Right lobe of liver (tissue), 6 donors: Measurements from ENCODE around the gene RORC. TPM values are rescaled to one million over a fixed set of nuclear protein-coding genes. Genes with fewer than 3 reads are reported as not detected.

Experiments
- ATAC-seq, 4 donors: fragments of 200-7000 bp; cut with Tn5 transposase; one replicate each; pipeline ENCODE4 v1.9.1; 2020; ENCODE audit warnings: mild to moderate bottlenecking in 4 of 4, moderate library complexity in 4 of 4
- DNase-seq, 3 donors: peaks; one replicate each; pipeline ENCODE4 v3.0.0-alpha.2; 2020
- H3K27ac ChIP-seq, 3 donors: fragments of 200-600 bp; one replicate each; pipeline ENCODE4 v1.8.0; 2022
- H3K27me3 ChIP-seq, 2 donors: fragments of 200-600 bp; one replicate each; pipeline ENCODE4 v1.8.0; 2022
- H3K36me3 ChIP-seq, 4 donors: fragments of 200-600 bp; sonication (generic) in 1 of 4; one replicate each; pipeline versions ENCODE4 v1.5.1 to v1.8.0; 2017 to 2022; ENCODE audit warnings: control low read depth in 1 of 4
- H3K4me1 ChIP-seq, 4 donors: fragments of 200-600 bp; sonication (generic) in 1 of 4; one replicate each; pipeline versions ENCODE4 v1.5.1 to v1.8.0; 2017 to 2022; ENCODE audit warnings: control low read depth in 1 of 4
- H3K4me3 ChIP-seq, 3 donors: fragments of 200-600 bp; one replicate each; pipeline ENCODE4 v1.8.0; 2022
- H3K9me3 ChIP-seq, 4 donors: fragments of 200-600 bp; sonication (generic) in 1 of 4; one replicate each; pipeline versions ENCODE4 v1.5.1 to v1.8.0; 2017 to 2022; ENCODE audit warnings: control low read depth in 1 of 4
- POLR2A ChIP-seq: fragments of 450-650 bp; IDR thresholded peaks from one replicate; pipeline ENCODE4 v1.6.1; 2017; ENCODE audit warnings: antibody characterized with exemption, mild to moderate bottlenecking
- WGBS: methylation state at CpG from one replicate; pipeline ENCODE4 v1.1.6; 2018; ENCODE audit warnings: low coverage, low lambda C conversion rate; ENCODE audit not compliant: insufficient coverage; ENCODE audit errors: missing lambda C conversion rate; 5-methylcytosine and 5-hydroxymethylcytosine counted together
- intact Hi-C, 2 donors: fragments of 100-400 bp; cut with DNase I; formaldehyde crosslinking; loops; one replicate each; pipeline versions ENCODE4 v1.11.2 to v1.14.1; 2022
- small RNA-seq, 2 experiments: library from RNA; depleted of rRNA; stranded (forward); fragments of <200 nt; gene quantifications; one replicate each; pipeline ENCODE3, GENCODE V24; 2016
- total RNA-seq, 6 experiments: library from RNA; depleted of rRNA in 2 of 6; stranded (reverse); fragments of >200 nt in 2 of 6; fragmentation: NEBNext Ultra II Directional in 3 of 6; extraction: Animal tissue kit (Norgen Biotek cat#: 25700) in 3 of 6; gene quantifications; one replicate each; pipeline versions ENCODE4 v1.1.0 to v1.2.4, GENCODE V29; 2016 to 2023
- TF ChIP-seq, protein P1 (sequence below), 4 donors: fragments of 200-600 bp in 3 of 4; fragments of 450-650 bp in 1 of 4; IDR thresholded peaks; one replicate each; pipeline versions ENCODE4 v1.5.1 to v1.8.0; 2016 to 2022; ENCODE audit warnings: antibody characterized with exemption in 4 of 4, mild to moderate bottlenecking in 2 of 4
- donor health status: DM: no; HTN: yes; CAD: no.
- donor health status: DM: no; HTN: no; CAD: no.
- donor health status: DM: no; HTN: no; CAD: no.
- donor health status: DM: no; HTN: yes; CAD: no.
- donor health status: DM: no; HTN: yes; CAD: no.

RORC gene
- total RNA-seq, 6 experiments from 2014 or later = 13.3 to 33.9 (median 21.5) TPM

GRCh38 chr1:151760597-151761385 lies 70.8 kb downstream of the RORC start:
- DNase-seq (no peak), ATAC-seq (no peak)
- peaks cover 0 to 17% (median 4%) of the 10 kb centered on the region in 4 donors for H3K4me1 ChIP-seq
- TF ChIP-seq POLR2A = no peak
- TF ChIP-seq, protein P1, sequence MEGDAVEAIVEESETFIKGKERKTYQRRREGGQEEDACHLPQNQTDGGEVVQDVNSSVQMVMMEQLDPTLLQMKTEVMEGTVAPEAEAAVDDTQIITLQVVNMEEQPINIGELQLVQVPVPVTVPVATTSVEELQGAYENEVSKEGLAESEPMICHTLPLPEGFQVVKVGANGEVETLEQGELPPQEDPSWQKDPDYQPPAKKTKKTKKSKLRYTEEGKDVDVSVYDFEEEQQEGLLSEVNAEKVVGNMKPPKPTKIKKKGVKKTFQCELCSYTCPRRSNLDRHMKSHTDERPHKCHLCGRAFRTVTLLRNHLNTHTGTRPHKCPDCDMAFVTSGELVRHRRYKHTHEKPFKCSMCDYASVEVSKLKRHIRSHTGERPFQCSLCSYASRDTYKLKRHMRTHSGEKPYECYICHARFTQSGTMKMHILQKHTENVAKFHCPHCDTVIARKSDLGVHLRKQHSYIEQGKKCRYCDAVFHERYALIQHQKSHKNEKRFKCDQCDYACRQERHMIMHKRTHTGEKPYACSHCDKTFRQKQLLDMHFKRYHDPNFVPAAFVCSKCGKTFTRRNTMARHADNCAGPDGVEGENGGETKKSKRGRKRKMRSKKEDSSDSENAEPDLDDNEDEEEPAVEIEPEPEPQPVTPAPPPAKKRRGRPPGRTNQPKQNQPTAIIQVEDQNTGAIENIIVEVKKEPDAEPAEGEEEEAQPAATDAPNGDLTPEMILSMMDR (IDR thresholded peaks at IDR 0.05) = no peak
- no peaks in the 10 kb centered on the region for H3K9me3 ChIP-seq
- H3K4me3 ChIP-seq = no peak overlapping the region
- intact Hi-C loops = no loop called here
- peaks cover 0 to 26% (median 6%) of the 10 kb centered on the region in 4 donors for H3K36me3 ChIP-seq
- H3K27ac ChIP-seq = no peak overlapping the region
- 93% methylated on average over 6 of the region's 7 CpGs for WGBS
- H3K27me3 ChIP-seq = no peaks in the 10 kb centered on the region

DNA sequence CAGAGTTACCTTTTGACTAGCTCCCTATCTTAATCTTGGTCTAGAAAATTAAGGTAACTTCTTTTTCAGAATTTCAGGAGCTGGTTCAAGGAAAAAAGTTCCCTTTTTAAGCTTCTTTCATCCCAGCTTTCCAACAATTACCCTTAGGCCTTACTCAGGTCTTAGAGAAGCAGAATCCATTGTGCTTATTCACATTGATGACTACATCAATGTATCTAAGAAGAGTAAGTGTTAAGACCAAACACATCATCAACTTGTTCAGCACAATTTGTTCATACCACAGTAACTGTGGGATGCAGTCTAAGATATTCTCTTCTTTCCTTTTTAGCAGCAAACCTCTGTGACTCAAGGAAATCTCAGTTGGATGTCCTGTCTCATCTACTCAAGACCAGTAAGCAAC lies 72.4 kb downstream of the RORC start:
- Histone ChIP-seq H3K27ac (no peak overlapping the region), H3K9me3 (no peaks in the 10 kb centered on the region), H3K27me3 (no peaks in the 10 kb centered on the region), H3K4me3 (no peak overlapping the region), H3K36me3 (peaks cover 0 to 26% (median 6%) of the 10 kb centered on the region in 4 donors), H3K4me1 (peaks cover 0 to 11% (median 2%) of the 10 kb centered on the region in 4 donors)
- intact Hi-C loops = no loop called here
- no peak for TF ChIP-seq POLR2A
- TF ChIP-seq, protein P1 (IDR thresholded peaks at IDR 0.05) = no peak
- no peak for DNase-seq
- ATAC-seq = no peak

DNA sequence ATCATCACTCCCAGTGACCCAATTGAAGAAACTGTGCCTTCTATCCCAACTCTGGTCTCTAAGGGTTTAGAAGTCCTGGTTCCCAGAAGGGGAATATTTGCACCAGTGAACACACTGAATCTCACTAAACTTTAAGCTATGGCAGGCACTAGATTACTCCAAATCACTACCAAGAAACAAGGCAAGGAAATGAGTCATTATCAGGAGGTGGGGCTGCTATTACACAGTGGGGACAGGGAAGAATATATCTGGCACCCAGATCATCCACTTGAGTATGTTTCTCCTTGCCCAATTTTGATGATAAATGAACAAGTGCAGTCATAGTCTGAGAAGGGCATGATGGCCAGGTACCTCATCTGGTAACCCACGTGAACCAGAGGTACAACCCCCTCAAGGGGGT lies 75.3 kb downstream of the RORC start:
- H3K27me3 ChIP-seq = no peaks in the 10 kb centered on the region
- no peak for DNase-seq
- intact Hi-C loops = no loop called here
- H3K9me3 ChIP-seq = no peaks in the 10 kb centered on the region
- no peak overlapping the region for H3K27ac ChIP-seq
- H3K4me3 ChIP-seq = no peak overlapping the region
- H3K4me1 ChIP-seq = no peaks in the 10 kb centered on the region
- H3K36me3 ChIP-seq = peaks cover 0 to 18% (median 6%) of the 10 kb centered on the region in 4 donors
- no peak for ATAC-seq
- WGBS = 78% methylated on average over 1 of the region's 1 CpG
- TF ChIP-seq, protein P1 (IDR thresholded peaks at IDR 0.05) = no peak
- no peak for TF ChIP-seq POLR2A

Small RNA genes lying within 50 kb of the gene (small RNA-seq; reads per million reads assigned to genes)
- 0 reads per million in 2 experiments for gene RF00019

Other genes starting within 250 kb of the RORC start
- 10 to 100 TPM; 14.9 to 21.4 (median 16.9) TPM for gene SNX27, start 219.8 kb downstream of the RORC start, total RNA-seq
- gene CELF3, start 115.0 kb downstream of the RORC start, total RNA-seq = not detected
- gene RIIAD1, start 110.3 kb downstream of the RORC start, total RNA-seq = not detected
- gene MRPL9, start 68.3 kb downstream of the RORC start, total RNA-seq = 10 to 100 TPM; 21.3 to 35.7 (median 28.4) TPM
- gene TDRKH, start 41.3 kb downstream of the RORC start, total RNA-seq = 10 to 100 TPM in 1 of 6 experiments, 1 to 10 TPM in 5; 1.7 to 12.1 (median 3.3) TPM
- gene LINGO4, start 26.4 kb downstream of the RORC start, total RNA-seq = under 1 TPM; 0.12 to 0.37 (median 0.18) TPM
- gene C2CD4D, start 8.0 kb upstream of the RORC start, total RNA-seq = not detected
- not detected for gene THEM5, start 21.9 kb upstream of the RORC start, total RNA-seq
- 10 to 100 TPM in 2 of 6 experiments, 1 to 10 TPM in 4; 8.5 to 19.1 (median 9.2) TPM for gene THEM4, start 77.7 kb upstream of the RORC start, total RNA-seq
- 100 to 1,000 TPM in 1 of 6 experiments, 10 to 100 TPM in 5; 48.5 to 192 (median 61.7) TPM for gene S100A10, start 162.1 kb upstream of the RORC start, total RNA-seq
- gene S100A11, start 205.2 kb upstream of the RORC start, total RNA-seq = 10 to 100 TPM; 11.0 to 68.5 (median 25.3) TPM